ENCODE measurements around the gene TRPM5. TPM values are rescaled to one million over a fixed set of nuclear protein-coding genes. Genes with fewer than 3 reads are reported as not detected.

TRPM5 gene
- total RNA-seq, 4 donors from 2014 or later, result not detected

DNA sequence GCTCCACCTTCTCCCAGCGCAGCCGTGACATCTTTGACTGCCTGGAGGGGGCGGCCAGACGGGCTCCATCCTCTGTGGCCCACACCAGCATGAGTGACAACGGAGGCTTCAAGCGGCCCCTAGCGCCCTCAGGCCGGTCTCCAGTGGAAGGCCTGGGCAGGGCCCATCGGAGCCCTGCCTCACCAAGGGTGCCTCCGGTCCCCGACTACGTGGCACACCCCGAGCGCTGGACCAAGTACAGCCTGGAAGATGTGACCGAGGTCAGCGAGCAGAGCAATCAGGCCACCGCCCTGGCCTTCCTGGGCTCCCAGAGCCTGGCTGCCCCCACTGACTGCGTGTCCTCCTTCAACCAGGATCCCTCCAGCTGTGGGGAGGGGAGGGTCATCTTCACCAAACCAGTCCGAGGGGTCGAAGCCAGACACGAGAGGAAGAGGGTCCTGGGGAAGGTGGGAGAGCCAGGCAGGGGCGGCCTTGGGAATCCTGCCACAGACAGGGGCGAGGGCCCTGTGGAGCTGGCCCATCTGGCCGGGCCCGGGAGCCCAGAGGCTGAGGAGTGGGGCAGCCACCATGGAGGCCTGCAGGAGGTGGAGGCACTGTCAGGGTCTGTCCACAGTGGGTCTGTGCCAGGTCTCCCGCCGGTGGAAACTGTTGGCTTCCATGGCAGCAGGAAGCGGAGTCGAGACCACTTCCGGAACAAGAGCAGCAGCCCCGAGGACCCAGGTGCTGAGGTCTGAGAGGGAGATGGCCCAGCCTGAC lies 41.2 kb downstream of the TRPM5 start:
- peaks cover 0 to 52% (median 12%) of the 10 kb centered on the region in 3 donors for H3K36me3 ChIP-seq
- no peak overlapping the region for H3K4me3 ChIP-seq
- H3K4me1 ChIP-seq, result peaks cover 0 to 36% (median 24%) of the 10 kb centered on the region in 4 donors
- H3K9me3 ChIP-seq, result no peaks in the 10 kb centered on the region
- no peak for DNase-seq (ENCODE audit: low spot score in 2 of 2)
- WGBS, 2 donors, result 81 to 85% methylated on average over 25 to 29 of the region's 31 CpGs
- H3K27ac ChIP-seq, result no peak overlapping the region
- H3K27me3 ChIP-seq, result no peaks in the 10 kb centered on the region
- TF ChIP-seq, protein P1, sequence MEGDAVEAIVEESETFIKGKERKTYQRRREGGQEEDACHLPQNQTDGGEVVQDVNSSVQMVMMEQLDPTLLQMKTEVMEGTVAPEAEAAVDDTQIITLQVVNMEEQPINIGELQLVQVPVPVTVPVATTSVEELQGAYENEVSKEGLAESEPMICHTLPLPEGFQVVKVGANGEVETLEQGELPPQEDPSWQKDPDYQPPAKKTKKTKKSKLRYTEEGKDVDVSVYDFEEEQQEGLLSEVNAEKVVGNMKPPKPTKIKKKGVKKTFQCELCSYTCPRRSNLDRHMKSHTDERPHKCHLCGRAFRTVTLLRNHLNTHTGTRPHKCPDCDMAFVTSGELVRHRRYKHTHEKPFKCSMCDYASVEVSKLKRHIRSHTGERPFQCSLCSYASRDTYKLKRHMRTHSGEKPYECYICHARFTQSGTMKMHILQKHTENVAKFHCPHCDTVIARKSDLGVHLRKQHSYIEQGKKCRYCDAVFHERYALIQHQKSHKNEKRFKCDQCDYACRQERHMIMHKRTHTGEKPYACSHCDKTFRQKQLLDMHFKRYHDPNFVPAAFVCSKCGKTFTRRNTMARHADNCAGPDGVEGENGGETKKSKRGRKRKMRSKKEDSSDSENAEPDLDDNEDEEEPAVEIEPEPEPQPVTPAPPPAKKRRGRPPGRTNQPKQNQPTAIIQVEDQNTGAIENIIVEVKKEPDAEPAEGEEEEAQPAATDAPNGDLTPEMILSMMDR (IDR thresholded peaks at IDR 0.05), result no peak
- TF ChIP-seq POLR2A (IDR thresholded peaks at IDR 0.05), result no peak
- TF ChIP-seq EP300 (IDR thresholded peaks at IDR 0.05), result no peak

DNA sequence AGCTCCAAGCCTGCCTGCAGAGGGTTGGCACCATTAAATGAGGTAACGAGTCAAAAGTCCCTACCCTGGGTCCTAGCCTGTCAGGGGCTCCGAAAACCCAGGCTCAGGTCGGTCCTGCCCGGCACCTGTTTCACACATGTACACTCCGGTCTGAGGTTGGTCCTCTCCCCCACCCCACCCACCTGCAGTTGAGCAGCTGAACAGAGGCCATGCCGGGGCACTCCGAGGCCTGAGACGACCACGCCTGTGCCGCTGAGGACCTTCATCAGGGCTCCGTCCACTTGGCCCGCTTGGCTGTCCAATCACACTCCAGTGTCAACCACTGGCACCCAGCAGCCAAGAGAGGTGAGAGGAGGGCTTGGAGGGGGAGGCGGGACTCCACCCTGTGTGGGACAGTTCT lies 42.2 kb downstream of the TRPM5 start:
- WGBS, 2 donors, result 82 to 90% methylated on average over 2 to 12 of the region's 13 CpGs
- Histone ChIP-seq H3K36me3 (peaks cover 0 to 60% (median 12%) of the 10 kb centered on the region in 3 donors), H3K9me3 (no peaks in the 10 kb centered on the region), H3K4me3 (peak overlapping the region in 1 of 4 donors; percentile 79), H3K27me3 (no peaks in the 10 kb centered on the region), H3K4me1 (peaks cover 0 to 36% (median 24%) of the 10 kb centered on the region in 4 donors), H3K27ac (no peak overlapping the region)
- DNase-seq (ENCODE audit: low spot score in 2 of 2), result no peak
- no peak for TF ChIP-seq EP300 (IDR thresholded peaks at IDR 0.05)
- TF ChIP-seq, protein P1 (IDR thresholded peaks at IDR 0.05), result no peak
- no peak for TF ChIP-seq POLR2A (IDR thresholded peaks at IDR 0.05)

DNA sequence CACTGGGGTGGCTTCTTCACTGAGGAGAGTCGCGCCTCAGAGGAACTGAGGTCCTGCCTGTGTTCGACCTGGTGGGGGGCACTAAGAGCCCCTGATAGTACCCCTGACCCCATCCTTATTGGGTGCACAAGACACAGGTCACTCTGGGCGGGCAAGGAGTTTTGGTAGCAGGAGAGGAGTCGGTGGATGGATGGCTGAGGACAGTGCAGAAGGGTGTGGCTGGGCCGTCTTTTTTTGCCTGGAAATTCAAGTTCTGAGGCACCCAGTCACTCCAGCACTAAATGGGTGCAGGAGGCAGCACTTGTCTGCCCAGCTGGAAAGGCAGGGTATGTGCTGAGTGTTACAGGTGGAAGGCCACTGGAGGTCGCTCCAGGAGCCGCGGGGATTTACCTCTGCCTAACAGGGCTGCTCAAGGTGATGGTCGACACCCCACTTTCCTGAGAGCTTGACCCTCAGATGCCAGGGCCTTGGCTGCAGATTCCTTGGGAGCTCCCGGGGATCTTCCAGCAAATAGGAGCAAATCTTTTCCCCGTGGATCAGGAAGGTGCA lies 42.8 kb downstream of the TRPM5 start:
- H3K36me3 ChIP-seq, result peaks cover 0 to 66% (median 12%) of the 10 kb centered on the region in 3 donors

DNA sequence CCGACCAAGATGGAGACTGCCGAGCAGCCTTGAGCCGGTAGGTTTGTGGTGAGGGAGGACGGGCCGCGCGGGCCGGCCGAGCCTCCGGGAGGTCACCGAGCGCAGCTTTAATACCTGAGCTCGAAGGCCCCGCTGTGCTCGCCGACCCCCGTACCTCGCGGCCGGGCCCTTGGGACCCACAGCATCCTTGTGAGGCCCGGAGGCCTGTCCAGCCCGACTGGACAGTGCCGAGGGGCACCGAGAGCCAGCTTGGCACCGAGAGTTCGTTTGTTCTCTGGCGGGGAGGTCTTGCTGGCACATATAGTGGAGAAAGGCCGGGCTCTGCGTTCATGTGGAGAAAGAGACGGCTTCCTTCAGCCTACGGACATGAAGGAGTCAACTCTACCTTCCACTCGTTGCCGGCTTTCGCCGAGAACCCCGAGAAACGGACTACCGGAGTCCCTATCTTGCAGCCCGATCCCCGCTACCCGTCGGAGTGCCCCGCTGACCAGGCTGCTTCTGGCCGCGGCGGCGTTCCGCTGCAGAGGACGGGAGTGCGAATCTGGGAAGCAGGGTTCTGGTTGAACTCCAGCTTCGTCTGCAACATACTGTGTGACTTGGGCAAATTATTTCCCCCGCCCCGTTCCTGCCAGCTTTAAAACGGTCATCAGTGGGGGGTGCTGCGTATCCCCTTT lies 43.4 kb downstream of the TRPM5 start:
- 0 to 1% methylated on average over 27 to 32 of the region's 55 CpGs for WGBS, 2 donors
- Histone ChIP-seq H3K27ac (peak overlapping the region; percentile 37 to 96 (median 90)), H3K27me3 (no peaks in the 10 kb centered on the region), H3K36me3 (peaks cover 0 to 72% (median 13%) of the 10 kb centered on the region in 3 donors), H3K4me3 (peak overlapping the region; percentile 64 to 100 (median 72)), H3K4me1 (peaks cover 0 to 36% (median 24%) of the 10 kb centered on the region in 4 donors), H3K9me3 (no peaks in the 10 kb centered on the region)
- TF ChIP-seq, protein P1 (IDR thresholded peaks at IDR 0.05), result no peak
- TF ChIP-seq POLR2A (IDR thresholded peaks at IDR 0.05), result no peak
- TF ChIP-seq EP300 (IDR thresholded peaks at IDR 0.05), result no peak
- no peak for DNase-seq (ENCODE audit: low spot score in 2 of 2)

More for the DNA sequence above, 42.8 kb downstream of the TRPM5 start:
- Histone ChIP-seq H3K4me3 (peak overlapping the region; percentile 64 to 100 (median 72)), H3K9me3 (no peaks in the 10 kb centered on the region), H3K4me1 (peaks cover 0 to 36% (median 24%) of the 10 kb centered on the region in 4 donors), H3K27ac (peak overlapping the region in 3 of 4 donors; percentile 89 to 96 (median 90)), H3K27me3 (no peaks in the 10 kb centered on the region)
- 40 to 42% methylated on average over 10 to 12 of the region's 12 CpGs for WGBS, 2 donors
- TF ChIP-seq EP300 (IDR thresholded peaks at IDR 0.05) (no peak), POLR2A (IDR thresholded peaks at IDR 0.05) (no peak)
- TF ChIP-seq, protein P1 (IDR thresholded peaks at IDR 0.05), result no peak
- no peak for DNase-seq (ENCODE audit: low spot score in 2 of 2)
